ENCODE measurements around the gene ERVV-1.
"Not testable (repeated sequence)": the region's sequence is repeated elsewhere in the genome, so short reads cannot be mapped to it uniquely, and the experiment has no call there.

The ERVV-1 gene

GRCh38 chr19:53013621-53014020, at the start of gene ERVV-1:
ERVV-1 (plus strand) TSS chr19:53013921; CDS start chr19:53014091, 170 bp downstream.
- TF ChIP-seq, protein P1, sequence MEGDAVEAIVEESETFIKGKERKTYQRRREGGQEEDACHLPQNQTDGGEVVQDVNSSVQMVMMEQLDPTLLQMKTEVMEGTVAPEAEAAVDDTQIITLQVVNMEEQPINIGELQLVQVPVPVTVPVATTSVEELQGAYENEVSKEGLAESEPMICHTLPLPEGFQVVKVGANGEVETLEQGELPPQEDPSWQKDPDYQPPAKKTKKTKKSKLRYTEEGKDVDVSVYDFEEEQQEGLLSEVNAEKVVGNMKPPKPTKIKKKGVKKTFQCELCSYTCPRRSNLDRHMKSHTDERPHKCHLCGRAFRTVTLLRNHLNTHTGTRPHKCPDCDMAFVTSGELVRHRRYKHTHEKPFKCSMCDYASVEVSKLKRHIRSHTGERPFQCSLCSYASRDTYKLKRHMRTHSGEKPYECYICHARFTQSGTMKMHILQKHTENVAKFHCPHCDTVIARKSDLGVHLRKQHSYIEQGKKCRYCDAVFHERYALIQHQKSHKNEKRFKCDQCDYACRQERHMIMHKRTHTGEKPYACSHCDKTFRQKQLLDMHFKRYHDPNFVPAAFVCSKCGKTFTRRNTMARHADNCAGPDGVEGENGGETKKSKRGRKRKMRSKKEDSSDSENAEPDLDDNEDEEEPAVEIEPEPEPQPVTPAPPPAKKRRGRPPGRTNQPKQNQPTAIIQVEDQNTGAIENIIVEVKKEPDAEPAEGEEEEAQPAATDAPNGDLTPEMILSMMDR (conservative IDR thresholded peaks at IDR 0.05; ENCODE audit: low read length): no peak
- no peak for TF ChIP-seq EZH2phosphoT487 (IDR thresholded peaks at IDR 0.05; ENCODE audit: borderline replicate concordance)

GRCh38 chr19:52967772-52968171, 45.9 kb upstream of the ERVV-1 start:
- Histone ChIP-seq H3K4me1 (ENCODE audit: insufficient read depth, low read length, poor library complexity, severe bottlenecking) (peaks cover 4% of the 10 kb centered on the region), H3K4me2 (ENCODE audit: low read depth, low read length, poor library complexity, severe bottlenecking) (no peak overlapping the region), H3K79me2 (ENCODE audit: insufficient read depth, low read length) (no peaks in the 10 kb centered on the region), H2AFZ (ENCODE audit: low read length) (no peak overlapping the region), H4K20me1 (ENCODE audit: insufficient read depth, low read length, poor library complexity, severe bottlenecking) (no peaks in the 10 kb centered on the region), H3K9me3 (ENCODE audit: insufficient read depth, low read depth, low read length) (peaks cover 8% of the 10 kb centered on the region; the same call in 1 of the 2 replicates), H3K9ac (ENCODE audit: low read depth, low read length, poor library complexity, severe bottlenecking) (no peak overlapping the region), H3F3A (ENCODE audit: low read depth) (no peaks in the 10 kb centered on the region), H3K36me3 (ENCODE audit: insufficient read depth, low read length) (no peaks in the 10 kb centered on the region), H3K9me2 (replicated peaks; ENCODE audit: low read depth, low read length) (no peaks in the 10 kb centered on the region), H3K4me3 (ENCODE audit: low read length, poor library complexity, severe bottlenecking) (no peak overlapping the region), H3K27me3 (ENCODE audit: insufficient read depth, low read length, poor library complexity, severe bottlenecking) (no peaks in the 10 kb centered on the region)
- TF ChIP-seq EZH2phosphoT487 (IDR thresholded peaks at IDR 0.05; ENCODE audit: borderline replicate concordance): no peak
- TF ChIP-seq, protein P1 (conservative IDR thresholded peaks at IDR 0.05; ENCODE audit: low read length): no peak

More at GRCh38 chr19:53013621-53014020, at the start of gene ERVV-1:
- H3K9ac ChIP-seq (ENCODE audit: low read depth, low read length, poor library complexity, severe bottlenecking): no peak within 1 kb of the TSS
- H4K20me1 ChIP-seq (ENCODE audit: insufficient read depth, low read length, poor library complexity, severe bottlenecking): no peaks in the 10 kb centered on the region
- no peaks in the 10 kb centered on the region for H3F3A ChIP-seq (ENCODE audit: low read depth)
- no peak within 1 kb of the TSS for H2AFZ ChIP-seq (ENCODE audit: low read length)
- H3K4me2 ChIP-seq (ENCODE audit: low read depth, low read length, poor library complexity, severe bottlenecking): no peak within 1 kb of the TSS
- no peak within 1 kb of the TSS for H3K4me3 ChIP-seq (ENCODE audit: low read length, poor library complexity, severe bottlenecking)
- no peaks in the 10 kb centered on the region for H3K27me3 ChIP-seq (ENCODE audit: insufficient read depth, low read length, poor library complexity, severe bottlenecking)
- no peaks in the 10 kb centered on the region for H3K9me2 ChIP-seq (replicated peaks; ENCODE audit: low read depth, low read length)
- no peaks in the 10 kb centered on the region for H3K4me1 ChIP-seq (ENCODE audit: insufficient read depth, low read length, poor library complexity, severe bottlenecking)
- no peaks in the 10 kb centered on the region; the same call in 1 of the 2 replicates for H3K9me3 ChIP-seq (ENCODE audit: insufficient read depth, low read depth, low read length)
- no peaks in the 10 kb centered on the region for H3K79me2 ChIP-seq (ENCODE audit: insufficient read depth, low read length)
- H3K36me3 ChIP-seq (ENCODE audit: insufficient read depth, low read length): no peaks in the 10 kb centered on the region

- Histone ChIP-seq H3K79me2 (ENCODE audit: insufficient read depth, low read length) (no peaks in the 10 kb centered on the region), H3K9ac (ENCODE audit: low read depth, low read length, poor library complexity, severe bottlenecking) (no peak overlapping the region), H3K36me3 (ENCODE audit: insufficient read depth, low read length) (no peaks in the 10 kb centered on the region), H3K4me1 (ENCODE audit: insufficient read depth, low read length, poor library complexity, severe bottlenecking) (no peaks in the 10 kb centered on the region), H3K4me3 (ENCODE audit: low read length, poor library complexity, severe bottlenecking) (no peak overlapping the region), H3K27me3 (ENCODE audit: insufficient read depth, low read length, poor library complexity, severe bottlenecking) (no peaks in the 10 kb centered on the region), H3F3A (ENCODE audit: low read depth) (no peaks in the 10 kb centered on the region), H4K20me1 (ENCODE audit: insufficient read depth, low read length, poor library complexity, severe bottlenecking) (no peaks in the 10 kb centered on the region), H3K9me3 (ENCODE audit: insufficient read depth, low read depth, low read length) (peaks cover 6% of the 10 kb centered on the region; the same call in 1 of the 2 replicates), H3K9me2 (replicated peaks; ENCODE audit: low read depth, low read length) (no peaks in the 10 kb centered on the region), H3K4me2 (ENCODE audit: low read depth, low read length, poor library complexity, severe bottlenecking) (no peak overlapping the region), H2AFZ (ENCODE audit: low read length) (no peak overlapping the region)
- TF ChIP-seq, protein P1 (conservative IDR thresholded peaks at IDR 0.05; ENCODE audit: low read length): no peak
- TF ChIP-seq EZH2phosphoT487 (IDR thresholded peaks at IDR 0.05; ENCODE audit: borderline replicate concordance): no peak
These were observed 32.4 kb upstream of the ERVV-1 start for GRCh38 chr19:52981329-52981728.

DNA sequence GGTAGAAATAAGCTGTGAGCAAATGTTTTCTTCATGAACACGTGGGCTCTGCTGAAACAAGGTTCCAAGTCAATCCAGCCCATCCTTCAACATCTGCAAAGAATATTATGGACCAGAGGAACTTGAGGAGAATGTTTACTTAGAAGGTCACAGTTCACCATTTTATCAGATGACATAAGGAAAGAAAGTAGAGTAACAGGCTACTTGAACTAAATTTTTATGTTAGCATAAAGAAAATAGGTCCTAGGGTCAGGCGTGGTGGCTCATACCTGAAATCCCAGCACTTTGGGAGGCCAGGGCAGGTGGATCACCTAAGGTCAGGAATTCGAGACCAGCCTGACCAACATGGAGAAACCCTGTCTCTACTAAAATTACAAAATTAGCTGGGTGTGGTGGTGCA, 30.6 kb upstream of the ERVV-1 start:
- not testable (repeated sequence) for H3K4me1 ChIP-seq (ENCODE audit: insufficient read depth, low read length, poor library complexity, severe bottlenecking); H2AFZ ChIP-seq (ENCODE audit: low read length); H3K4me2 ChIP-seq (ENCODE audit: low read depth, low read length, poor library complexity, severe bottlenecking); H3K27me3 ChIP-seq (ENCODE audit: insufficient read depth, low read length, poor library complexity, severe bottlenecking); H3F3A ChIP-seq (ENCODE audit: low read depth); H3K79me2 ChIP-seq (ENCODE audit: insufficient read depth, low read length); H3K9me2 ChIP-seq (replicated peaks; ENCODE audit: low read depth, low read length); H3K4me3 ChIP-seq (ENCODE audit: low read length, poor library complexity, severe bottlenecking); H3K9ac ChIP-seq (ENCODE audit: low read depth, low read length, poor library complexity, severe bottlenecking); H3K36me3 ChIP-seq (ENCODE audit: insufficient read depth, low read length); H4K20me1 ChIP-seq (ENCODE audit: insufficient read depth, low read length, poor library complexity, severe bottlenecking)
- H3K9me3 ChIP-seq (ENCODE audit: insufficient read depth, low read depth, low read length): peaks cover 12% of the 10 kb centered on the region; the same call in 1 of the 2 replicates
